Neural progenitor cell (in vitro differentiated cells): Measurements from ENCODE around the gene ZDHHC22.

Experiments used
- CTCF ChIP-seq: fragments of 200-600 bp; sonication (generic); IDR thresholded peaks from 2 replicates; pipeline ENCODE4 v1.5.1; 2017; ENCODE audit warnings: antibody characterized with exemption, mild to moderate bottlenecking
- EZH2 ChIP-seq: fragments of 200-600 bp; sonication (generic); IDR thresholded peaks from 2 replicates; pipeline ENCODE4 v1.6.1; 2017; ENCODE audit warnings: antibody characterized with exemption, mild to moderate bottlenecking, moderate library complexity
- EZH2phosphoT487 ChIP-seq: fragments of 200-600 bp; sonication (generic); IDR thresholded peaks from 2 replicates; pipeline ENCODE4 v1.6.1; 2017; ENCODE audit warnings: antibody characterized with exemption

GRCh38 chr14:77154421-77154820, 12.8 kb upstream of the ZDHHC22 start:
- TF ChIP-seq CTCF (no peak), EZH2 (no peak), EZH2phosphoT487 (no peak)
